Stimulated activated naive CD8-positive, alpha-beta T cell treated with anti-CD3 and anti-CD28 coated beads, Interleukin-15, Interleukin-2, amounts not matched to agents 100 U/mL and 50 U/mL, for 24 hours (primary cell): ENCODE results near the gene UBE2G2.
A peak's percentile ranks its signal among the peaks of the same experiment; 100 is the strongest.

Source experiments
- ATAC-seq: fragments of 150-1000 bp; cut with Tn5 transposase; one replicate; pipeline ENCODE4 v1.10.0; 2021
- DNase-seq: peaks from one replicate; pipeline ENCODE4 v3.0.0; 2021

The UBE2G2 gene

GRCh38 chr21:44815225-44815624 lies 13.6 kb upstream of the UBE2G2 start:
- no peak for DNase-seq
- no peak for ATAC-seq

- no peak for ATAC-seq
- no peak for DNase-seq
These were observed 12.9 kb upstream of the UBE2G2 start for GRCh38 chr21:44814498-44815023.

- no peak for DNase-seq
- no peak for ATAC-seq
These were observed 12.1 kb upstream of the UBE2G2 start for GRCh38 chr21:44813727-44814126.

- no peak for ATAC-seq
- DNase-seq = no peak
These were observed 11.5 kb upstream of the UBE2G2 start for GRCh38 chr21:44813149-44813548.

- no peak for DNase-seq
- ATAC-seq = no peak
These were observed 11.0 kb upstream of the UBE2G2 start for GRCh38 chr21:44812640-44813039.

- DNase-seq (no peak), ATAC-seq (no peak)
These were observed 9.2 kb upstream of the UBE2G2 start for GRCh38 chr21:44810779-44811178.

- ATAC-seq = no peak
- no peak for DNase-seq
These were observed 4.2 kb upstream of the UBE2G2 start for GRCh38 chr21:44805859-44806258.

GRCh38 chr21:44805226-44805625 lies 3.6 kb upstream of the UBE2G2 start:
- ATAC-seq (no peak), DNase-seq (no peak)

GRCh38 chr21:44804762-44805161 lies 3.1 kb upstream of the UBE2G2 start:
- ATAC-seq (no peak), DNase-seq (no peak)

- DNase-seq (no peak), ATAC-seq (no peak)
These were observed 2.0 kb upstream of the UBE2G2 start for GRCh38 chr21:44803651-44804050.

GRCh38 chr21:44802396-44803153 lies 955 bp upstream of the UBE2G2 start:
- DNase-seq (no peak), ATAC-seq (no peak)

GRCh38 chr21:44800971-44801467 lies 601 bp downstream of the UBE2G2 start:
- ATAC-seq (no peak), DNase-seq (no peak)

GRCh38 chr21:44800103-44800502 lies 1.5 kb downstream of the UBE2G2 start:
- DNase-seq (no peak), ATAC-seq (no peak)

- ATAC-seq = no peak
- DNase-seq = no peak
These were observed 2.0 kb downstream of the UBE2G2 start for GRCh38 chr21:44799646-44800045.

- DNase-seq = no peak
- no peak for ATAC-seq
These were observed 3.8 kb downstream of the UBE2G2 start for GRCh38 chr21:44797775-44798174.

GRCh38 chr21:44795342-44795741 lies 6.3 kb downstream of the UBE2G2 start:
- no peak for DNase-seq
- ATAC-seq = no peak

- DNase-seq = no peak
- no peak for ATAC-seq
These were observed 7.8 kb downstream of the UBE2G2 start for GRCh38 chr21:44793592-44794374.

GRCh38 chr21:44792702-44793591 lies 8.7 kb downstream of the UBE2G2 start:
- ATAC-seq (peak; percentile 75), DNase-seq (peak; percentile 39)

GRCh38 chr21:44791993-44792392 lies 9.6 kb downstream of the UBE2G2 start:
- ATAC-seq (no peak), DNase-seq (no peak)

GRCh38 chr21:44791246-44791645 lies 10.4 kb downstream of the UBE2G2 start:
- ATAC-seq (no peak), DNase-seq (no peak)

GRCh38 chr21:44790368-44790767 lies 11.3 kb downstream of the UBE2G2 start:
- DNase-seq = no peak
- ATAC-seq = no peak

- DNase-seq (no peak), ATAC-seq (no peak)
These were observed 11.7 kb downstream of the UBE2G2 start for GRCh38 chr21:44789880-44790279.
